ENCODE results near the gene SDK2.

The SDK2 gene

GRCh38 chr17:73445466-73445865 lies 198.8 kb downstream of the SDK2 start:
- Histone ChIP-seq H3K9ac (ENCODE audit: low read depth, low read length) (no peak overlapping the region), H3K4me1 (ENCODE audit: control insufficient read depth, insufficient read depth, low read length) (no peaks in the 10 kb centered on the region), H3K27me3 (ENCODE audit: control insufficient read depth, insufficient read depth, low read length) (no peaks in the 10 kb centered on the region), H3K9me3 (ENCODE audit: control insufficient read depth, insufficient read depth, low read length) (no peaks in the 10 kb centered on the region), H3K4me3 (ENCODE audit: low read depth, low read length) (no peak overlapping the region), H3K36me3 (ENCODE audit: control insufficient read depth, insufficient read depth, low read length) (no peaks in the 10 kb centered on the region)

- no peaks in the 10 kb centered on the region for H3K9me3 ChIP-seq (ENCODE audit: control insufficient read depth, insufficient read depth, low read length)
- no peak overlapping the region for H3K4me3 ChIP-seq (ENCODE audit: low read depth, low read length)
- H3K27me3 ChIP-seq (ENCODE audit: control insufficient read depth, insufficient read depth, low read length): no peaks in the 10 kb centered on the region
- no peaks in the 10 kb centered on the region for H3K36me3 ChIP-seq (ENCODE audit: control insufficient read depth, insufficient read depth, low read length)
- no peaks in the 10 kb centered on the region for H3K4me1 ChIP-seq (ENCODE audit: control insufficient read depth, insufficient read depth, low read length)
- no peak overlapping the region for H3K9ac ChIP-seq (ENCODE audit: low read depth, low read length)
Observed at GRCh38 chr17:73444021-73444420, 200.2 kb downstream of the SDK2 start.

- Histone ChIP-seq H3K27me3 (ENCODE audit: control insufficient read depth, insufficient read depth, low read length) (no peaks in the 10 kb centered on the region), H3K9ac (ENCODE audit: low read depth, low read length) (no peak overlapping the region), H3K4me1 (ENCODE audit: control insufficient read depth, insufficient read depth, low read length) (no peaks in the 10 kb centered on the region), H3K36me3 (ENCODE audit: control insufficient read depth, insufficient read depth, low read length) (peaks cover 2% of the 10 kb centered on the region), H3K9me3 (ENCODE audit: control insufficient read depth, insufficient read depth, low read length) (no peaks in the 10 kb centered on the region), H3K4me3 (ENCODE audit: low read depth, low read length) (no peak overlapping the region)
Observed at GRCh38 chr17:73439597-73439996, 204.6 kb downstream of the SDK2 start.

- Histone ChIP-seq H3K4me1 (ENCODE audit: control insufficient read depth, insufficient read depth, low read length) (no peaks in the 10 kb centered on the region), H3K9ac (ENCODE audit: low read depth, low read length) (no peak overlapping the region), H3K27me3 (ENCODE audit: control insufficient read depth, insufficient read depth, low read length) (no peaks in the 10 kb centered on the region), H3K36me3 (ENCODE audit: control insufficient read depth, insufficient read depth, low read length) (peaks cover 2% of the 10 kb centered on the region), H3K4me3 (ENCODE audit: low read depth, low read length) (no peak overlapping the region), H3K9me3 (ENCODE audit: control insufficient read depth, insufficient read depth, low read length) (no peaks in the 10 kb centered on the region)
Observed at GRCh38 chr17:73437826-73438225, 206.4 kb downstream of the SDK2 start.

- no peaks in the 10 kb centered on the region for H3K9me3 ChIP-seq (ENCODE audit: control insufficient read depth, insufficient read depth, low read length)
- no peak overlapping the region for H3K4me3 ChIP-seq (ENCODE audit: low read depth, low read length)
- H3K36me3 ChIP-seq (ENCODE audit: control insufficient read depth, insufficient read depth, low read length): peaks cover 5% of the 10 kb centered on the region
- H3K27me3 ChIP-seq (ENCODE audit: control insufficient read depth, insufficient read depth, low read length): no peaks in the 10 kb centered on the region
- no peaks in the 10 kb centered on the region for H3K4me1 ChIP-seq (ENCODE audit: control insufficient read depth, insufficient read depth, low read length)
- no peak overlapping the region for H3K9ac ChIP-seq (ENCODE audit: low read depth, low read length)
Observed at GRCh38 chr17:73436954-73437353, 207.3 kb downstream of the SDK2 start.

- Histone ChIP-seq H3K27me3 (ENCODE audit: control insufficient read depth, insufficient read depth, low read length) (no peaks in the 10 kb centered on the region), H3K4me1 (ENCODE audit: control insufficient read depth, insufficient read depth, low read length) (no peaks in the 10 kb centered on the region), H3K36me3 (ENCODE audit: control insufficient read depth, insufficient read depth, low read length) (peaks cover 5% of the 10 kb centered on the region), H3K4me3 (ENCODE audit: low read depth, low read length) (no peak overlapping the region), H3K9me3 (ENCODE audit: control insufficient read depth, insufficient read depth, low read length) (no peaks in the 10 kb centered on the region), H3K9ac (ENCODE audit: low read depth, low read length) (no peak overlapping the region)
Observed at GRCh38 chr17:73435412-73435811, 208.8 kb downstream of the SDK2 start.

GRCh38 chr17:73434154-73434553 lies 210.1 kb downstream of the SDK2 start:
- no peaks in the 10 kb centered on the region for H3K27me3 ChIP-seq (ENCODE audit: control insufficient read depth, insufficient read depth, low read length)
- H3K9ac ChIP-seq (ENCODE audit: low read depth, low read length): no peak overlapping the region
- H3K9me3 ChIP-seq (ENCODE audit: control insufficient read depth, insufficient read depth, low read length): no peaks in the 10 kb centered on the region
- H3K4me1 ChIP-seq (ENCODE audit: control insufficient read depth, insufficient read depth, low read length): peaks cover 4% of the 10 kb centered on the region
- H3K4me3 ChIP-seq (ENCODE audit: low read depth, low read length): no peak overlapping the region
- H3K36me3 ChIP-seq (ENCODE audit: control insufficient read depth, insufficient read depth, low read length): peaks cover 5% of the 10 kb centered on the region

GRCh38 chr17:73433501-73433900 lies 210.7 kb downstream of the SDK2 start:
- Histone ChIP-seq H3K9me3 (ENCODE audit: control insufficient read depth, insufficient read depth, low read length) (no peaks in the 10 kb centered on the region), H3K4me3 (ENCODE audit: low read depth, low read length) (no peak overlapping the region), H3K36me3 (ENCODE audit: control insufficient read depth, insufficient read depth, low read length) (peaks cover 5% of the 10 kb centered on the region), H3K27me3 (ENCODE audit: control insufficient read depth, insufficient read depth, low read length) (no peaks in the 10 kb centered on the region), H3K4me1 (ENCODE audit: control insufficient read depth, insufficient read depth, low read length) (peaks cover 4% of the 10 kb centered on the region), H3K9ac (ENCODE audit: low read depth, low read length) (no peak overlapping the region)

GRCh38 chr17:73432624-73433190 lies 211.5 kb downstream of the SDK2 start:
- H3K27me3 ChIP-seq (ENCODE audit: control insufficient read depth, insufficient read depth, low read length): no peaks in the 10 kb centered on the region
- peaks cover 4% of the 10 kb centered on the region for H3K4me1 ChIP-seq (ENCODE audit: control insufficient read depth, insufficient read depth, low read length)
- H3K36me3 ChIP-seq (ENCODE audit: control insufficient read depth, insufficient read depth, low read length): peaks cover 5% of the 10 kb centered on the region
- no peak overlapping the region for H3K9ac ChIP-seq (ENCODE audit: low read depth, low read length)
- H3K9me3 ChIP-seq (ENCODE audit: control insufficient read depth, insufficient read depth, low read length): no peaks in the 10 kb centered on the region
- H3K4me3 ChIP-seq (ENCODE audit: low read depth, low read length): no peak overlapping the region

GRCh38 chr17:73431401-73432205 lies 212.6 kb downstream of the SDK2 start:
- no peaks in the 10 kb centered on the region for H3K27me3 ChIP-seq (ENCODE audit: control insufficient read depth, insufficient read depth, low read length)
- no peak overlapping the region for H3K9ac ChIP-seq (ENCODE audit: low read depth, low read length)
- peaks cover 4% of the 10 kb centered on the region for H3K4me1 ChIP-seq (ENCODE audit: control insufficient read depth, insufficient read depth, low read length)
- H3K4me3 ChIP-seq (ENCODE audit: low read depth, low read length): no peak overlapping the region
- no peaks in the 10 kb centered on the region for H3K9me3 ChIP-seq (ENCODE audit: control insufficient read depth, insufficient read depth, low read length)
- H3K36me3 ChIP-seq (ENCODE audit: control insufficient read depth, insufficient read depth, low read length): peaks cover 5% of the 10 kb centered on the region

- Histone ChIP-seq H3K27me3 (ENCODE audit: control insufficient read depth, insufficient read depth, low read length) (no peaks in the 10 kb centered on the region), H3K4me3 (ENCODE audit: low read depth, low read length) (no peak overlapping the region), H3K4me1 (ENCODE audit: control insufficient read depth, insufficient read depth, low read length) (peaks cover 4% of the 10 kb centered on the region), H3K9ac (ENCODE audit: low read depth, low read length) (no peak overlapping the region), H3K9me3 (ENCODE audit: control insufficient read depth, insufficient read depth, low read length) (no peaks in the 10 kb centered on the region), H3K36me3 (ENCODE audit: control insufficient read depth, insufficient read depth, low read length) (peaks cover 5% of the 10 kb centered on the region)
Observed at GRCh38 chr17:73430848-73431247, 213.4 kb downstream of the SDK2 start.

GRCh38 chr17:73430165-73430680 lies 214.0 kb downstream of the SDK2 start:
- Histone ChIP-seq H3K4me1 (ENCODE audit: control insufficient read depth, insufficient read depth, low read length) (peaks cover 4% of the 10 kb centered on the region), H3K36me3 (ENCODE audit: control insufficient read depth, insufficient read depth, low read length) (peaks cover 3% of the 10 kb centered on the region), H3K9me3 (ENCODE audit: control insufficient read depth, insufficient read depth, low read length) (no peaks in the 10 kb centered on the region), H3K4me3 (ENCODE audit: low read depth, low read length) (no peak overlapping the region), H3K9ac (ENCODE audit: low read depth, low read length) (no peak overlapping the region), H3K27me3 (ENCODE audit: control insufficient read depth, insufficient read depth, low read length) (no peaks in the 10 kb centered on the region)
